ENCODE measurements around the gene SSBP2.
A peak's percentile ranks its signal among the peaks of the same experiment; 100 is the strongest.

SSBP2 gene

DNA sequence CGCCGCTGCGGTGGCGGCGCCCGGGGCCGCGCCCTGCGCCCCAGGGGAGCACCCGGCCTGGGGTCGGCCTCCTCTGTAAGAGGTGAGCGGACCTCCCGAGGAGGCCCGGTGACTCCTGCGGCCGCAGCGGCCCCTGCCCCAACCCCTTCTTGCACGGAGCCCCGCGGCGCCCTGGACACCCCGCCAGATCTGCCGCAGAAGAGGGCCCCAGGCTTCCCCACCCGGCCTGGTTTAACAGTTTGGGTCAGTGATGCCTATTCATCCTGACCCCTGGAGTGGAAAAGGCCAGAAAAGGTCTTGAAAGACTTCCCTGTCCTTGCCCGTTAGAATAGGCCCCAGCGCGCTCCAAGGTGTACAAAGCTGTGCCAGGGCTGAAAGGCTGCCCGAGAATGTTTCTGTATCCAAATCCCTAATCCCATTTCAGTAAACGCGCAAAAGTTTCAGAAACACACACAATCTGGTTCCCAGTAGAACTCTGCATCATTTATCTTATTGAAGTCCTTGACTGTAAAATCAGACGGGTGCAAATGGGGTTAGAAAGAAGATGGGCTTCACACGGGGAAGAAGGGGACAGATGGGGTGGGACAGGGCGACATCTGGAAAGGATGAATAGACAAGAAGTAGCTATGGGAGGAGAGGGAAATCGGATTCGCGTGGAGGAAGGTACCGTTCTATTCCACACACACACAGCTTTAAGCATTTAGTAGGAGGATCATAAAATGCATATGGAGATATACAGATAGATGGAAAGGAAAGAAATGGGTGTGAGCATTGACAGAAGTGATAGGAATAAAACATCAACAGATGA, 1.1 kb upstream of the SSBP2 start:
- no peak for DNase-seq (ENCODE audit: low read depth)

GRCh38 chr5:81750308-81751008, 439 bp downstream of the SSBP2 start:
- DNase-seq (ENCODE audit: low read depth) = no peak
- in situ Hi-C loops (cut with HindIII; ENCODE audit: low sequenced_read_pairs) = no loop called here
- TF ChIP-seq, protein P1, sequence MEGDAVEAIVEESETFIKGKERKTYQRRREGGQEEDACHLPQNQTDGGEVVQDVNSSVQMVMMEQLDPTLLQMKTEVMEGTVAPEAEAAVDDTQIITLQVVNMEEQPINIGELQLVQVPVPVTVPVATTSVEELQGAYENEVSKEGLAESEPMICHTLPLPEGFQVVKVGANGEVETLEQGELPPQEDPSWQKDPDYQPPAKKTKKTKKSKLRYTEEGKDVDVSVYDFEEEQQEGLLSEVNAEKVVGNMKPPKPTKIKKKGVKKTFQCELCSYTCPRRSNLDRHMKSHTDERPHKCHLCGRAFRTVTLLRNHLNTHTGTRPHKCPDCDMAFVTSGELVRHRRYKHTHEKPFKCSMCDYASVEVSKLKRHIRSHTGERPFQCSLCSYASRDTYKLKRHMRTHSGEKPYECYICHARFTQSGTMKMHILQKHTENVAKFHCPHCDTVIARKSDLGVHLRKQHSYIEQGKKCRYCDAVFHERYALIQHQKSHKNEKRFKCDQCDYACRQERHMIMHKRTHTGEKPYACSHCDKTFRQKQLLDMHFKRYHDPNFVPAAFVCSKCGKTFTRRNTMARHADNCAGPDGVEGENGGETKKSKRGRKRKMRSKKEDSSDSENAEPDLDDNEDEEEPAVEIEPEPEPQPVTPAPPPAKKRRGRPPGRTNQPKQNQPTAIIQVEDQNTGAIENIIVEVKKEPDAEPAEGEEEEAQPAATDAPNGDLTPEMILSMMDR (IDR thresholded peaks at IDR 0.05; ENCODE audit: low read depth, low read length, missing control alignments) = no peak
- peak overlapping the region; percentile 69 for H3K4me3 ChIP-seq (ENCODE audit: low read depth, low read length)

More for the DNA sequence above, 1.1 kb upstream of the SSBP2 start:
- TF ChIP-seq, protein P1 (IDR thresholded peaks at IDR 0.05; ENCODE audit: low read depth, low read length, missing control alignments) = no peak
- in situ Hi-C loops (cut with HindIII; ENCODE audit: low sequenced_read_pairs) = no loop called here
- peak overlapping the region; percentile 32 for H3K4me3 ChIP-seq (ENCODE audit: low read depth, low read length)

- TF ChIP-seq, protein P1 (IDR thresholded peaks at IDR 0.05; ENCODE audit: low read depth, low read length, missing control alignments) = no peak
- H3K4me3 ChIP-seq (ENCODE audit: low read depth, low read length) = peak overlapping the region; percentile 69
- in situ Hi-C loops (cut with HindIII; ENCODE audit: low sequenced_read_pairs) = no loop called here
- no peak for DNase-seq (ENCODE audit: low read depth)
Observed at GRCh38 chr5:81749561-81750307, 1.2 kb downstream of the SSBP2 start.

DNA sequence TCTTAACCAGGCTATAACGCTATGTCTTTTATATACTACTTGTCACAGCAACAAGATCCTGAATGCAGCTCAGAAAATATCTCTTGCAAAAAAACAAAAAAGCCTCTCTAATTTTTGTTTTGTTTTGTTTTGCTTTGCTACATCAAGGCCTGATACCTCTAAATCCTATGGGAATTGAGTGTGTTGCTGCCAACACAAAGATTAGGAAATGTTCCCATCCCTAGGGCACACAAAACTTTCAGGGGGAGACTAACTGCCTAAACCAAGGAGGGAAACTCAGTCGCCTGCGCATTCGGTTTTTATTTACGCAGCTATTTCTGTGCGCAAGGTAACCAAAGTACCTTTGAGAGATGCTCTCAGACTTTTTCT, 1.7 kb downstream of the SSBP2 start:
- in situ Hi-C loops (cut with HindIII; ENCODE audit: low sequenced_read_pairs) = no loop called here
- no peak for DNase-seq (ENCODE audit: low read depth)
- TF ChIP-seq, protein P1 (IDR thresholded peaks at IDR 0.05; ENCODE audit: low read depth, low read length, missing control alignments) = no peak
- peak overlapping the region; percentile 69 for H3K4me3 ChIP-seq (ENCODE audit: low read depth, low read length)

DNA sequence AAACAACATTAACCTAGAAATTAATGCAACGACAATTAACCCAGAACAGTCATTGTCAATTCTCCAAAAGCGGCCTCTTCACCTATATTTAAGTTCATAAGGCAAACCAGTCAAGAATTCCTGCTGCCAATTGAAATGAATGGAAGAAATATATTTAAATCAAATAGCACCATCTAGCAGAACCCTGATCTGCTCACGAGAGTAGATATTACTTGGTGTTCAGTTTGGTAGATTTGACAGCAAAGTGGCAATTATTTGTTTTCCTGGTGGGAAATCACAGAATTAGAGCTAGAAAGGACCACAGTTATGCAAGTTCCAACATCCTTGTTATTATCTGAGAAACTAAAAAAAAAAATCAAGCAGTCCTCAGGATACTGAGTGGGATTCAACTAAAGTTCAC, 2.3 kb downstream of the SSBP2 start:
- no peak for DNase-seq (ENCODE audit: low read depth)
- in situ Hi-C loops (cut with HindIII; ENCODE audit: low sequenced_read_pairs) = no loop called here
- TF ChIP-seq, protein P1 (IDR thresholded peaks at IDR 0.05; ENCODE audit: low read depth, low read length, missing control alignments) = no peak
- H3K4me3 ChIP-seq (ENCODE audit: low read depth, low read length) = no peak overlapping the region

GRCh38 chr5:81747030-81747429, 3.9 kb downstream of the SSBP2 start:
- no peak overlapping the region for H3K4me3 ChIP-seq (ENCODE audit: low read depth, low read length)
- DNase-seq (ENCODE audit: low read depth) = no peak
- in situ Hi-C loops (cut with HindIII; ENCODE audit: low sequenced_read_pairs) = no loop called here
- TF ChIP-seq, protein P1 (IDR thresholded peaks at IDR 0.05; ENCODE audit: low read depth, low read length, missing control alignments) = no peak
